Myometrial cell (primary cell): ENCODE data around the gene IFI16. TPM values are rescaled to one million over a fixed set of nuclear protein-coding genes. Genes with fewer than 3 reads are reported as not detected.

Experiments used
- total RNA-seq: library from RNA; depleted of rRNA; stranded (reverse); fragments of >200 nt; gene quantifications from 2 replicates; pipeline ENCODE4 v1.2.3, GENCODE V29; 2015

Gene IFI16
- 86.2 and 93.9 TPM in 2 replicates for total RNA-seq

GRCh38 chr1:159009704-159010361, at the start of gene IFI16:
Gene IFI16, plus strand, starts transcription at chr1:159009907. Its CDS starts 4,774 bp downstream, at chr1:159014681.

GRCh38 chr1:159076438-159077119, 66.9 kb downstream of the IFI16 start, which contains the start of gene AIM2:
Gene AIM2, minus strand, starts transcription at chr1:159076766. Its CDS starts 3,267 bp downstream, at chr1:159073499.

Other genes with a start within 250 kb of the IFI16 start
- gene OR6N1, start 237.7 kb upstream of the IFI16 start, total RNA-seq = not detected in 2 replicates
- gene OR6N2, start 228.7 kb upstream of the IFI16 start, total RNA-seq = not detected in 2 replicates
- not detected in 2 replicates for gene MNDA, start 178.6 kb upstream of the IFI16 start, total RNA-seq
- gene PYHIN1, start 78.4 kb upstream of the IFI16 start, total RNA-seq = not detected in 2 replicates
- gene AIM2, start 66.9 kb downstream of the IFI16 start, total RNA-seq = 2.8 and 2.9 TPM in 2 replicates
- gene CADM3, start 161.7 kb downstream of the IFI16 start, total RNA-seq = not detected in 2 replicates
- not detected in 2 replicates for gene ACKR1, start 195.0 kb downstream of the IFI16 start, total RNA-seq